PC-9 (cell line): ENCODE data around the gene KCNQ5.

ENCODE experiments used
- EZH2 ChIP-seq: fragments of 200-600 bp; sonication (generic); IDR thresholded peaks from 2 replicates; pipeline ENCODE4 v1.8.0; 2017; ENCODE audit warnings: antibody characterized with exemption, low read depth
- TF ChIP-seq, protein P1 (sequence below): fragments of 200-600 bp; sonication (generic); conservative IDR thresholded peaks from 2 replicates; pipeline ENCODE4 v1.6.1; 2017; ENCODE audit warnings: mixed run types, antibody characterized with exemption, mild to moderate bottlenecking, moderate library complexity

- TF ChIP-seq, protein P1, sequence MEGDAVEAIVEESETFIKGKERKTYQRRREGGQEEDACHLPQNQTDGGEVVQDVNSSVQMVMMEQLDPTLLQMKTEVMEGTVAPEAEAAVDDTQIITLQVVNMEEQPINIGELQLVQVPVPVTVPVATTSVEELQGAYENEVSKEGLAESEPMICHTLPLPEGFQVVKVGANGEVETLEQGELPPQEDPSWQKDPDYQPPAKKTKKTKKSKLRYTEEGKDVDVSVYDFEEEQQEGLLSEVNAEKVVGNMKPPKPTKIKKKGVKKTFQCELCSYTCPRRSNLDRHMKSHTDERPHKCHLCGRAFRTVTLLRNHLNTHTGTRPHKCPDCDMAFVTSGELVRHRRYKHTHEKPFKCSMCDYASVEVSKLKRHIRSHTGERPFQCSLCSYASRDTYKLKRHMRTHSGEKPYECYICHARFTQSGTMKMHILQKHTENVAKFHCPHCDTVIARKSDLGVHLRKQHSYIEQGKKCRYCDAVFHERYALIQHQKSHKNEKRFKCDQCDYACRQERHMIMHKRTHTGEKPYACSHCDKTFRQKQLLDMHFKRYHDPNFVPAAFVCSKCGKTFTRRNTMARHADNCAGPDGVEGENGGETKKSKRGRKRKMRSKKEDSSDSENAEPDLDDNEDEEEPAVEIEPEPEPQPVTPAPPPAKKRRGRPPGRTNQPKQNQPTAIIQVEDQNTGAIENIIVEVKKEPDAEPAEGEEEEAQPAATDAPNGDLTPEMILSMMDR, result no peak
- TF ChIP-seq EZH2, result no peak
These were observed 251.6 kb downstream of the KCNQ5 start for GRCh38 chr6:72873433-72873832.
